H1 (cell line): ENCODE measurements around the gene DEPP1.

ENCODE experiments used
- ASH2L ChIP-seq: fragments of 200-600, 300-600 bp; sonication (generic); IDR thresholded peaks from one replicate; pipeline ENCODE4 v1.7.1; 2017; ENCODE audit warnings: low read length
- EGR1 ChIP-seq: IDR thresholded peaks from 2 replicates; pipeline ENCODE4 v1.6.1; 2011; ENCODE audit warnings: low read depth, low read length, borderline replicate concordance
- EZH2 ChIP-seq: fragments of 200-600 bp; sonication (generic); IDR thresholded peaks from 2 replicates; pipeline ENCODE4 v1.7.1; 2012; ENCODE audit warnings: low read depth, mild to moderate bottlenecking, moderate library complexity, low read length, inconsistent platforms; ENCODE audit not compliant: severe bottlenecking
- FOSL1 ChIP-seq: IDR thresholded peaks from 2 replicates; pipeline ENCODE4 v1.6.1; 2011; ENCODE audit warnings: mild to moderate bottlenecking, low read depth, low read length, moderate library complexity; ENCODE audit not compliant: insufficient read depth
- JUND ChIP-seq: IDR thresholded peaks from 2 replicates; pipeline ENCODE4 v1.6.1; 2011; ENCODE audit warnings: mild to moderate bottlenecking, improper control_type of control experiment, low read length
- POLR2A ChIP-seq, 2 experiments: IDR thresholded peaks; 1 replicate in 1 of 2; 2 replicates in 1 of 2; pipeline ENCODE4 v1.6.1; 2011; ENCODE audit warnings: low read depth in 2 of 2, low read length in 2 of 2, mild to moderate bottlenecking in 2 of 2; ENCODE audit errors: control extremely low read depth in 1 of 2
- RFX5 ChIP-seq: IDR thresholded peaks from 2 replicates; pipeline ENCODE4 v1.6.1; 2011; ENCODE audit warnings: low read depth, low read length, improper control_type of control experiment, borderline replicate concordance
- SIRT6 ChIP-seq: IDR thresholded peaks from one replicate; pipeline ENCODE4 v1.7.1; 2012; ENCODE audit warnings: low read length, inconsistent platforms
- SP1 ChIP-seq: IDR thresholded peaks from 2 replicates; pipeline ENCODE4 v1.6.1; 2011; ENCODE audit warnings: low read depth, low read length
- SP2 ChIP-seq: IDR thresholded peaks from 2 replicates; pipeline ENCODE4 v1.6.1; 2012; ENCODE audit warnings: mild to moderate bottlenecking, low read length, inconsistent platforms
- TAF1 ChIP-seq: IDR thresholded peaks from 2 replicates; pipeline ENCODE4 v1.6.1; 2011; ENCODE audit warnings: mild to moderate bottlenecking, low read depth, low read length
- ZNF274 ChIP-seq: IDR thresholded peaks from 2 replicates; pipeline ENCODE4 v1.7.0; 2012; ENCODE audit warnings: low read length, borderline replicate concordance; ENCODE audit errors: extremely low read depth
- TF ChIP-seq, protein P1 (sequence below), 3 experiments: IDR thresholded peaks; 1 replicate in 2 of 3; 2 replicates in 1 of 3; pipeline versions ENCODE4 v1.5.1 to v1.6.1; 2011; ENCODE audit warnings: low read length in 3 of 3, mild to moderate bottlenecking in 3 of 3, inconsistent platforms in 2 of 3, low read depth in 1 of 3, moderate library complexity in 1 of 3; ENCODE audit not compliant: insufficient read depth in 1 of 3; ENCODE audit errors: control extremely low read depth in 1 of 3

DNA sequence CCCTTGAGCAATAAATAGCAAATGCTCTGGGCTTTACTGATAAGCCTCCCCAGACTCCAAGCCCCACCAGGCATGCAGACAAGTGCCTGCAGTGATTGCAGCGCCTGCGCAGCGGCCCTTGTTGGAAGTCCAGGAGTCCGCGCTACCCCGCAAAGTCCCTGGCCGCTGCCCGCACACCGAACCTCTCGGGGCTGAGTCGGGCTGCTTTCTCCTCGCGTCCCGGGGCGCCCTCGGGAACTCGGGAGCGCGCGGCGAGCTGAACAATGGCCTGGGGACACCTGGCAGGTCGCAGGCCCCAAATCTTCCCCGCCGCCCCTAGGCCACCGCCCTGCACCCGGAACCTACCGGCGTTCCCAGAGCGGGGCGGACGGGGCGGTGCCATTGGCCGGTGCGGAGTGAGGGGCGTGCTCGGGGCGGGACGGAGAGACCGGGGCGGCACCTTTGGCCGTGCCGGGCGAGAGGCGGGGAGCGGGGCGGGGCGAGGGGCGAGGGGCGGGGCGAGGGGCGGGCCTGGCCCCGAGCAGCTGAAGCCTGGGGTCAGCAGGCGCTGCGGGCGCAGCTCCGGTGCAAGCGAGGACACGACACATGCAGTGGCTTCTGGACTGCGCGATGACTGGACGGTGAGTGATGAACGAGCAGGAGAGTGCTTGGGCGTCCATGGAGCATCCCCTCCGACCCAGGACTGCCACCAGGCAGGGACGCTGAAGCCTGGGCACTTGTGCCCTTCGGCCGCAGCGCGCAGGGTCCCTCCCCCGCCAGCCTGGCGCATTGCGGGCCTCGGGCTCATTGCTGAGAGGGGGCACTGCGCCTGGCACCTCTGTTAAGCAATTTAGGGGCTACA lies 19.1 kb downstream of the DEPP1 start, which contains the start of gene RASSF4:
- TF ChIP-seq, protein P1, sequence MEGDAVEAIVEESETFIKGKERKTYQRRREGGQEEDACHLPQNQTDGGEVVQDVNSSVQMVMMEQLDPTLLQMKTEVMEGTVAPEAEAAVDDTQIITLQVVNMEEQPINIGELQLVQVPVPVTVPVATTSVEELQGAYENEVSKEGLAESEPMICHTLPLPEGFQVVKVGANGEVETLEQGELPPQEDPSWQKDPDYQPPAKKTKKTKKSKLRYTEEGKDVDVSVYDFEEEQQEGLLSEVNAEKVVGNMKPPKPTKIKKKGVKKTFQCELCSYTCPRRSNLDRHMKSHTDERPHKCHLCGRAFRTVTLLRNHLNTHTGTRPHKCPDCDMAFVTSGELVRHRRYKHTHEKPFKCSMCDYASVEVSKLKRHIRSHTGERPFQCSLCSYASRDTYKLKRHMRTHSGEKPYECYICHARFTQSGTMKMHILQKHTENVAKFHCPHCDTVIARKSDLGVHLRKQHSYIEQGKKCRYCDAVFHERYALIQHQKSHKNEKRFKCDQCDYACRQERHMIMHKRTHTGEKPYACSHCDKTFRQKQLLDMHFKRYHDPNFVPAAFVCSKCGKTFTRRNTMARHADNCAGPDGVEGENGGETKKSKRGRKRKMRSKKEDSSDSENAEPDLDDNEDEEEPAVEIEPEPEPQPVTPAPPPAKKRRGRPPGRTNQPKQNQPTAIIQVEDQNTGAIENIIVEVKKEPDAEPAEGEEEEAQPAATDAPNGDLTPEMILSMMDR (IDR thresholded peaks at IDR 0.05; ENCODE audit: control extremely low read depth in 1 of 3, insufficient read depth in 1 of 3, low read depth in 1 of 3, low read length in 3 of 3) = no peak
- no peak for TF ChIP-seq SP2
- no peak for TF ChIP-seq SP1
- TF ChIP-seq POLR2A (IDR thresholded peaks at IDR 0.05; ENCODE audit: control extremely low read depth in 1 of 2, low read depth in 2 of 2, low read length in 2 of 2) = peak in 1 of 2 experiments; percentile 75; a peak in 2 of 3 replicates
- no peak for TF ChIP-seq EZH2
- TF ChIP-seq ZNF274 = no peak
- no peak for TF ChIP-seq FOSL1
- no peak for TF ChIP-seq ASH2L
- no peak for TF ChIP-seq JUND
- peak; percentile 66; the same call in 1 of the 2 replicates for TF ChIP-seq TAF1
- TF ChIP-seq SIRT6 = no peak
- TF ChIP-seq RFX5 = no peak
- TF ChIP-seq EGR1 = no peak
